GM12878 (cell line): Measurements from ENCODE around the gene SETD5. TPM values are rescaled to one million over a fixed set of nuclear protein-coding genes. Genes with fewer than 3 reads are reported as not detected.

ENCODE experiments used
- ASH2L ChIP-seq: fragments of 300-600, 200-600 bp; sonication (generic); IDR thresholded peaks from 2 replicates; pipeline ENCODE4 v1.6.1; 2017; ENCODE audit warnings: low read depth, mild to moderate bottlenecking, borderline replicate concordance
- CBX3 ChIP-seq: fragments of 200-600 bp; sonication (generic); IDR thresholded peaks from 2 replicates; pipeline ENCODE4 v1.6.1; 2016; ENCODE audit warnings: low read depth, borderline replicate concordance
- CEBPB ChIP-seq, 2 experiments: fragments of 150-350 bp in 1 of 2; IDR thresholded peaks; 2 replicates each; pipeline ENCODE4 v1.6.1; 2012 to 2014; ENCODE audit warnings: low read depth in 2 of 2, low read length in 2 of 2, borderline replicate concordance in 1 of 2, inconsistent platforms in 1 of 2
- CREB1 ChIP-seq: IDR thresholded peaks from 2 replicates; pipeline ENCODE4 v1.6.1; 2012; ENCODE audit warnings: low read depth, mild to moderate bottlenecking, inconsistent platforms
- EP300 ChIP-seq, 2 experiments: fragments of 150-350 bp in 1 of 2; IDR thresholded peaks; 2 replicates each; pipeline ENCODE4 v1.6.1; 2011 to 2012; ENCODE audit warnings: low read depth in 2 of 2, low read length in 2 of 2, borderline replicate concordance in 1 of 2, improper control_type of control experiment in 1 of 2, inconsistent platforms in 1 of 2; ENCODE audit not compliant: control insufficient read depth in 1 of 2
- HDGF ChIP-seq: fragments of 450-650 bp; IDR thresholded peaks from 2 replicates; pipeline ENCODE4 v1.6.1; 2016; ENCODE audit warnings: antibody characterized with exemption
- LARP7 ChIP-seq: fragments of 450-650 bp; IDR thresholded peaks from 2 replicates; pipeline ENCODE4 v1.6.1; 2017; ENCODE audit warnings: mild to moderate bottlenecking
- MEF2A ChIP-seq: IDR thresholded peaks from 2 replicates; pipeline ENCODE4 v1.6.1; 2011; ENCODE audit warnings: low read depth, mild to moderate bottlenecking, low read length, moderate library complexity; ENCODE audit not compliant: insufficient read depth
- NRF1 ChIP-seq: conservative IDR thresholded peaks from 2 replicates; pipeline ENCODE4 v1.6.1; 2011; ENCODE audit warnings: mild to moderate bottlenecking, low read depth, low read length, improper control_type of control experiment
- POU2F2 ChIP-seq: IDR thresholded peaks from 3 replicates; pipeline ENCODE4 v1.6.1; 2011; ENCODE audit warnings: low read depth, mild to moderate bottlenecking, low read length, borderline replicate concordance
- RFX5 ChIP-seq: IDR thresholded peaks from 2 replicates; pipeline ENCODE4 v1.6.1; 2011; ENCODE audit warnings: low read depth, low read length, improper control_type of control experiment
- SIX5 ChIP-seq: IDR thresholded peaks from 2 replicates; pipeline ENCODE4 v1.6.1; 2011; ENCODE audit warnings: mild to moderate bottlenecking, low read depth, low read length, moderate library complexity; ENCODE audit not compliant: severe bottlenecking
- SMARCA5 ChIP-seq: fragments of 450-650 bp; IDR thresholded peaks from 2 replicates; pipeline ENCODE4 v1.6.1; 2017; ENCODE audit warnings: mild to moderate bottlenecking
- SRF ChIP-seq, 2 experiments: IDR thresholded peaks; 2 replicates each; pipeline ENCODE4 v1.6.1; 2011; ENCODE audit warnings: low read depth in 2 of 2, low read length in 2 of 2, mild to moderate bottlenecking in 1 of 2, moderate library complexity in 1 of 2
- ZBED1 ChIP-seq: IDR thresholded peaks from 2 replicates; pipeline ENCODE4 v1.6.1; 2016; ENCODE audit warnings: borderline replicate concordance
- ZNF24 ChIP-seq: fragments of 450-650 bp; IDR thresholded peaks from 2 replicates; pipeline ENCODE4 v1.6.1; 2017; ENCODE audit warnings: antibody characterized with exemption, mild to moderate bottlenecking
- polyA plus RNA-seq, 11 experiments: library from polyadenylated mRNA; depleted of rRNA in 4 of 11; unstranded in 6 of 11; stranded (reverse) in 5 of 11; fragments of >200 nt; fragmentation: Nextera tagmentation in 4 of 11; fragmentation: Illumina TruSeq in 1 of 11; extraction: Ambion mirVana in 4 of 11; extraction: Trizol in 1 of 11; gene quantifications; 1 replicate in 1 of 11; 2 replicates in 10 of 11; pipeline versions ENCODE4 v1.2.1 to v1.2.3, GENCODE V29; 2011 to 2016; ENCODE audit warnings: inconsistent platforms in 2 of 11, missing spikeins in 2 of 11, low read depth in 1 of 11
- total RNA-seq, 4 experiments: library from RNA; depleted of rRNA in 3 of 4; stranded (reverse); fragments of >200 nt in 3 of 4; fragmentation: Illumina TruSeq in 1 of 4; extraction: Trizol in 1 of 4; gene quantifications; 2 replicates each; pipeline versions ENCODE4 v1.2.1 to v1.2.3, GENCODE V29; 2013 to 2021
- TF ChIP-seq, protein P1 (sequence below): fragments of 450-650 bp; formaldehyde crosslinking; IDR thresholded peaks from 2 replicates; pipeline ENCODE4 v1.4.0; 2022; ENCODE audit warnings: mild to moderate bottlenecking, moderate library complexity
- TF ChIP-seq, protein P2 (sequence below): IDR thresholded peaks from 2 replicates; pipeline ENCODE4 v1.6.1; 2012; ENCODE audit warnings: improper control_type of control experiment, low read depth, low read length; ENCODE audit not compliant: insufficient replicate concordance

SETD5 gene
- total and polyA plus RNA-seq, 10 of the 15 experiments (the other 5 are each of a cell fraction or from before 2014, with no cell fraction given): 8.2 to 94.0 (median 55.4) TPM

DNA sequence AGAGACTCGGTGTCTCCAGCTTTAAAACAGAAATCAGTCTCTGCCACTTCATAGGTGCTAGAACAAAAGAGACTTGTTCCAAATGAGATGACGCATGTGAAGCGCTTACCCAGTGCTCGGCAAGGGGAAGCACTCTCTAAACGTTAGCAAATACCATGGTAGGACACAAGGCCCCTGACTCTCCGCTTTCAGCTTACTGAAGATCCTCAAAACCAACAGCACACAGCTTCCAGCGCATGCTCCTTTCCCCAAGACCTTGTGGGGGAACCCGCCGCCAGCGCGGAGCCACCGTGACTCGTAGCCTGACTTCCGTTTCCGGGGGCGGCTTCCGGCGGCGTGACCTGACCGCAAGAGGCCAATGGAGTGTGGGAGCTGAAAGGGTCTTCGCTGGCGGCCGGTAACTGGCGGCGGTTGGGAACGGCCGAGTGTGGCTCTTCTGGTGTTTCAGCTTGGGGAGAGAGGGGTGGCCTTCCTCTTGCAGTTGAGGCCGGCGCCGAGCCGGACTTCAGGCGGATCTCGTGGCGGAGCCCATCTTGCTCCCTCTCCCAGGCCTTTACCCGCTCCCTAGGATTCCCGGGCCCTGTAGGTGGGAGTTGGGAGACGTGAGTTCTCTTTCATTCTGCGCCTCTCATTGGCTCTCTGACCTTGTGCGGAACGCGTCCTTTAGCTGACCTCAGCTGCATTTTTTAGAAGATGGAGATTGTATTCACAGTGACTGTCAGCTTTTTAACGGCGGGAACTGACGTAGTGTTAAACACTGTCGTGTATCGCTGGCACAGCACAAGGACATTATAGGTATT is 34.5 kb upstream of the SETD5 start, which contains the start of gene THUMPD3 (continued):
- no peak for TF ChIP-seq ZNF24
- no peak for TF ChIP-seq SIX5
- peak in 1 of 2 experiments; percentile 21; a peak in 2 of 4 replicates for TF ChIP-seq SRF (IDR thresholded peaks at IDR 0.05; ENCODE audit: low read depth in 2 of 2, low read length in 2 of 2)
- TF ChIP-seq NRF1: peak; percentile 60
- TF ChIP-seq CREB1: peak; percentile 71
- TF ChIP-seq HDGF: peak; percentile 79; the same call in 1 of the 2 replicates
- TF ChIP-seq, protein P1, sequence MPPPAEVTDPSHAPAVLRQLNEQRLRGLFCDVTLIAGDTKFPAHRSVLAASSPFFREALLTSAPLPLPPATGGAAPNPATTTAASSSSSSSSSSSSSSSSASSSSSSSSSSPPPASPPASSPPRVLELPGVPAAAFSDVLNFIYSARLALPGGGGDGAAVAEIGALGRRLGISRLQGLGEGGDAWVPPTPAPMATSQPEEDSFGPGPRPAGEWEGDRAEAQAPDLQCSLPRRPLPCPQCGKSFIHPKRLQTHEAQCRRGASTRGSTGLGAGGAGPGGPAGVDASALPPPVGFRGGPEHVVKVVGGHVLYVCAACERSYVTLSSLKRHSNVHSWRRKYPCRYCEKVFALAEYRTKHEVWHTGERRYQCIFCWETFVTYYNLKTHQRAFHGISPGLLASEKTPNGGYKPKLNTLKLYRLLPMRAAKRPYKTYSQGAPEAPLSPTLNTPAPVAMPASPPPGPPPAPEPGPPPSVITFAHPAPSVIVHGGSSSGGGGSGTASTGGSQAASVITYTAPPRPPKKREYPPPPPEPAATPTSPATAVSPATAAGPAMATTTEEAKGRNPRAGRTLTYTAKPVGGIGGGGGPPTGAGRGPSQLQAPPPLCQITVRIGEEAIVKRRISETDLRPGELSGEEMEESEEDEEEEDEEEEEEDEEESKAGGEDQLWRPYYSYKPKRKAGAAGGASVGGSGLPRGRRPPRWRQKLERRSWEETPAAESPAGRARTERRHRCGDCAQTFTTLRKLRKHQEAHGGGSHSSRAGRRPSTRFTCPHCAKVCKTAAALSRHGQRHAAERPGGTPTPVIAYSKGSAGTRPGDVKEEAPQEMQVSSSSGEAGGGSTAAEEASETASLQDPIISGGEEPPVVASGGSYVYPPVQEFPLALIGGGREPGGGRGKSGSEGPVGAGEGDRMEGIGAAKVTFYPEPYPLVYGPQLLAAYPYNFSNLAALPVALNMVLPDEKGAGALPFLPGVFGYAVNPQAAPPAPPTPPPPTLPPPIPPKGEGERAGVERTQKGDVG: no peak
- no peak for TF ChIP-seq ASH2L
- TF ChIP-seq SMARCA5: no peak
- no peak for TF ChIP-seq ZBED1
- 0 out of 2 replicates have a peak, but pooled peaks have one; percentile 7 for TF ChIP-seq RFX5
- peak in 1 of 2 experiments; percentile 50; a peak in 2 of 4 replicates for TF ChIP-seq EP300 (IDR thresholded peaks at IDR 0.05; ENCODE audit: borderline replicate concordance in 1 of 2, control insufficient read depth in 1 of 2, low read depth in 2 of 2, low read length in 2 of 2)
- TF ChIP-seq, protein P2, sequence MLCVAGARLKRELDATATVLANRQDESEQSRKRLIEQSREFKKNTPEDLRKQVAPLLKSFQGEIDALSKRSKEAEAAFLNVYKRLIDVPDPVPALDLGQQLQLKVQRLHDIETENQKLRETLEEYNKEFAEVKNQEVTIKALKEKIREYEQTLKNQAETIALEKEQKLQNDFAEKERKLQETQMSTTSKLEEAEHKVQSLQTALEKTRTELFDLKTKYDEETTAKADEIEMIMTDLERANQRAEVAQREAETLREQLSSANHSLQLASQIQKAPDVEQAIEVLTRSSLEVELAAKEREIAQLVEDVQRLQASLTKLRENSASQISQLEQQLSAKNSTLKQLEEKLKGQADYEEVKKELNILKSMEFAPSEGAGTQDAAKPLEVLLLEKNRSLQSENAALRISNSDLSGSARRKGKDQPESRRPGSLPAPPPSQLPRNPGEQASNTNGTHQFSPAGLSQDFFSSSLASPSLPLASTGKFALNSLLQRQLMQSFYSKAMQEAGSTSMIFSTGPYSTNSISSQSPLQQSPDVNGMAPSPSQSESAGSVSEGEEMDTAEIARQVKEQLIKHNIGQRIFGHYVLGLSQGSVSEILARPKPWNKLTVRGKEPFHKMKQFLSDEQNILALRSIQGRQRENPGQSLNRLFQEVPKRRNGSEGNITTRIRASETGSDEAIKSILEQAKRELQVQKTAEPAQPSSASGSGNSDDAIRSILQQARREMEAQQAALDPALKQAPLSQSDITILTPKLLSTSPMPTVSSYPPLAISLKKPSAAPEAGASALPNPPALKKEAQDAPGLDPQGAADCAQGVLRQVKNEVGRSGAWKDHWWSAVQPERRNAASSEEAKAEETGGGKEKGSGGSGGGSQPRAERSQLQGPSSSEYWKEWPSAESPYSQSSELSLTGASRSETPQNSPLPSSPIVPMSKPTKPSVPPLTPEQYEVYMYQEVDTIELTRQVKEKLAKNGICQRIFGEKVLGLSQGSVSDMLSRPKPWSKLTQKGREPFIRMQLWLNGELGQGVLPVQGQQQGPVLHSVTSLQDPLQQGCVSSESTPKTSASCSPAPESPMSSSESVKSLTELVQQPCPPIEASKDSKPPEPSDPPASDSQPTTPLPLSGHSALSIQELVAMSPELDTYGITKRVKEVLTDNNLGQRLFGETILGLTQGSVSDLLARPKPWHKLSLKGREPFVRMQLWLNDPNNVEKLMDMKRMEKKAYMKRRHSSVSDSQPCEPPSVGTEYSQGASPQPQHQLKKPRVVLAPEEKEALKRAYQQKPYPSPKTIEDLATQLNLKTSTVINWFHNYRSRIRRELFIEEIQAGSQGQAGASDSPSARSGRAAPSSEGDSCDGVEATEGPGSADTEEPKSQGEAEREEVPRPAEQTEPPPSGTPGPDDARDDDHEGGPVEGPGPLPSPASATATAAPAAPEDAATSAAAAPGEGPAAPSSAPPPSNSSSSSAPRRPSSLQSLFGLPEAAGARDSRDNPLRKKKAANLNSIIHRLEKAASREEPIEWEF: no peak
- no peak for TF ChIP-seq MEF2A
- peak; percentile 93 for TF ChIP-seq LARP7
- TF ChIP-seq CEBPB (IDR thresholded peaks at IDR 0.05; ENCODE audit: borderline replicate concordance in 1 of 2, low read depth in 2 of 2, low read length in 2 of 2): no peak
- TF ChIP-seq POU2F2: peak; percentile 79; the same call in 2 of the 3 replicates
- TF ChIP-seq CBX3: no peak
